ENCODE data around the gene ZFY.

ZFY gene

GRCh38 chrY:2934861-2935715 is at the start of gene ZFY:
Gene ZFY, plus strand, starts transcription at chrY:2935381. Its CDS starts 18,556 bp downstream, at chrY:2953937.
- peak; percentile 20 for DNase-seq (ENCODE audit: low read depth, low spot score)

GRCh38 chrY:2885880-2886279 is 49.3 kb upstream of the ZFY start:
- DNase-seq (ENCODE audit: low read depth, low spot score), result no peak

- DNase-seq (ENCODE audit: low read depth, low spot score), result no peak
Observed at GRCh38 chrY:2887386-2887785, 47.8 kb upstream of the ZFY start.

- DNase-seq (ENCODE audit: low read depth, low spot score), result no peak
Observed at GRCh38 chrY:2887955-2888354, 47.2 kb upstream of the ZFY start.

- DNase-seq (ENCODE audit: low read depth, low spot score), result no peak
Observed at GRCh38 chrY:2893471-2893870, 41.7 kb upstream of the ZFY start.

GRCh38 chrY:2896050-2896449 is 39.1 kb upstream of the ZFY start:
- DNase-seq (ENCODE audit: low read depth, low spot score), result no peak

GRCh38 chrY:2907356-2907755 is 27.8 kb upstream of the ZFY start:
- no peak for DNase-seq (ENCODE audit: low read depth, low spot score)

- DNase-seq (ENCODE audit: low read depth, low spot score), result no peak
Observed at GRCh38 chrY:2913066-2913815, 21.9 kb upstream of the ZFY start.

GRCh38 chrY:2934078-2934477 is 1.1 kb upstream of the ZFY start:
- DNase-seq (ENCODE audit: low read depth, low spot score), result no peak

- peak; percentile 60 for DNase-seq (ENCODE audit: low read depth, low spot score)
Observed at GRCh38 chrY:2935716-2936435, 695 bp downstream of the ZFY start.

- no peak for DNase-seq (ENCODE audit: low read depth, low spot score)
Observed at GRCh38 chrY:2936436-2936750, 1.2 kb downstream of the ZFY start.

GRCh38 chrY:2937149-2937548 is 2.0 kb downstream of the ZFY start:
- DNase-seq (ENCODE audit: low read depth, low spot score), result no peak

GRCh38 chrY:2949590-2950252 is 14.5 kb downstream of the ZFY start:
- DNase-seq (ENCODE audit: low read depth, low spot score), result no peak

- DNase-seq (ENCODE audit: low read depth, low spot score), result no peak
Observed at GRCh38 chrY:2950655-2951054, 15.5 kb downstream of the ZFY start.

GRCh38 chrY:2952912-2953311 is 17.7 kb downstream of the ZFY start:
- no peak for DNase-seq (ENCODE audit: low read depth, low spot score)

GRCh38 chrY:2954735-2955134 is 19.6 kb downstream of the ZFY start:
- DNase-seq (ENCODE audit: low read depth, low spot score), result no peak

- DNase-seq (ENCODE audit: low read depth, low spot score), result no peak
Observed at GRCh38 chrY:2955561-2955960, 20.4 kb downstream of the ZFY start.

GRCh38 chrY:2962061-2962460 is 26.9 kb downstream of the ZFY start:
- DNase-seq (ENCODE audit: low read depth, low spot score), result no peak

- no peak for DNase-seq (ENCODE audit: low read depth, low spot score)
Observed at GRCh38 chrY:2964814-2965213, 29.6 kb downstream of the ZFY start.

GRCh38 chrY:2965629-2966028 is 30.4 kb downstream of the ZFY start:
- DNase-seq (ENCODE audit: low read depth, low spot score), result no peak

- DNase-seq (ENCODE audit: low read depth, low spot score), result no peak
Observed at GRCh38 chrY:2969561-2969960, 34.4 kb downstream of the ZFY start.

- DNase-seq (ENCODE audit: low read depth, low spot score), result no peak
Observed at GRCh38 chrY:2972708-2973107, 37.5 kb downstream of the ZFY start.
